DND-41 (cell line): ENCODE results near the gene CALR3.

Experiments
- ATAC-seq: fragments of 200-7000 bp; cut with Tn5 transposase; 3 replicates; pipeline ENCODE4 v1.9.1; 2021; ENCODE audit warnings: low read depth; ENCODE audit not compliant: insufficient read depth
- DNase-seq: peaks from one replicate; pipeline ENCODE4 v3.0.0-alpha.2; 2020
- H2AFZ ChIP-seq: 2 replicates; pipeline ENCODE4 v1.6.0; 2012; ENCODE audit warnings: low read depth, low read length
- H3K27ac ChIP-seq: 2 replicates; pipeline ENCODE4 v1.5.1; 2012; ENCODE audit warnings: low read length, inconsistent platforms
- H3K27me3 ChIP-seq: fragments of 200-600 bp; sonication (generic); 2 replicates; pipeline ENCODE4 v1.6.0; 2012; ENCODE audit warnings: low read length, mild to moderate bottlenecking, inconsistent platforms; ENCODE audit not compliant: insufficient read depth, poor library complexity
- H3K36me3 ChIP-seq: 2 replicates; pipeline ENCODE4 v1.5.1; 2012; ENCODE audit warnings: low read length, inconsistent platforms; ENCODE audit not compliant: insufficient read depth
- H3K4me1 ChIP-seq: 2 replicates; pipeline ENCODE4 v1.5.1; 2012; ENCODE audit warnings: mild to moderate bottlenecking, low read length; ENCODE audit not compliant: insufficient read depth
- H3K4me2 ChIP-seq: 2 replicates; pipeline ENCODE4 v1.6.0; 2012; ENCODE audit warnings: mild to moderate bottlenecking, moderate library complexity, low read length, inconsistent platforms; ENCODE audit not compliant: insufficient read depth
- H3K4me3 ChIP-seq, 2 experiments: fragments of 200-600 bp in 1 of 2; shearing (Covaris generic) in 1 of 2; 2 replicates each; pipeline ENCODE4 v1.5.1; 2012 to 2016; ENCODE audit warnings: inconsistent platforms in 2 of 2, low read length in 2 of 2, mild to moderate bottlenecking in 2 of 2, low read depth in 1 of 2, moderate library complexity in 1 of 2
- H3K79me2 ChIP-seq: 2 replicates; pipeline ENCODE4 v1.6.0; 2012; ENCODE audit warnings: low read length, inconsistent platforms; ENCODE audit not compliant: insufficient read depth
- H3K9ac ChIP-seq: 2 replicates; pipeline ENCODE4 v1.6.0; 2012; ENCODE audit warnings: low read depth, mild to moderate bottlenecking, inconsistent platforms, low read length, moderate library complexity
- H3K9me3 ChIP-seq: 2 replicates; pipeline ENCODE4 v1.5.1; 2012; ENCODE audit warnings: low read length, moderate library complexity, mild to moderate bottlenecking, inconsistent platforms; ENCODE audit not compliant: insufficient read depth, severe bottlenecking
- H4K20me1 ChIP-seq: 2 replicates; pipeline ENCODE4 v1.6.0; 2012; ENCODE audit warnings: low read length; ENCODE audit not compliant: insufficient read depth
- CTCF ChIP-seq: IDR thresholded peaks from 2 replicates; pipeline ENCODE4 v1.5.1; 2012; ENCODE audit warnings: borderline replicate concordance, low read length, moderate library complexity, mild to moderate bottlenecking; ENCODE audit not compliant: poor library complexity, severe bottlenecking; ENCODE audit errors: extremely low read depth
- EZH2 ChIP-seq: IDR thresholded peaks from 3 replicates; pipeline ENCODE4 v1.6.1; 2012; ENCODE audit warnings: borderline replicate concordance, low read depth, mild to moderate bottlenecking, moderate library complexity, low read length, inconsistent platforms; ENCODE audit not compliant: severe bottlenecking

CALR3 gene

GRCh38 chr19:16441661-16442162 lies 54.3 kb downstream of the CALR3 start:
- no peak overlapping the region for H3K9ac ChIP-seq
- no peak for DNase-seq
- TF ChIP-seq CTCF (peak; percentile 58), EZH2 (no peak)

GRCh38 chr19:16436780-16437332 lies 59.1 kb downstream of the CALR3 start:
- ATAC-seq (no peak), DNase-seq (no peak)
- Histone ChIP-seq H3K4me2 (no peak overlapping the region), H3K9me3 (no peaks in the 10 kb centered on the region), H3K79me2 (peaks cover 9% of the 10 kb centered on the region), H3K4me3 (no peak overlapping the region), H2AFZ (no peak overlapping the region), H4K20me1 (peaks cover 9% of the 10 kb centered on the region), H3K9ac (no peak overlapping the region), H3K36me3 (peaks cover 76% of the 10 kb centered on the region), H3K4me1 (no peaks in the 10 kb centered on the region), H3K27ac (no peak overlapping the region), H3K27me3 (no peaks in the 10 kb centered on the region)
- TF ChIP-seq EZH2, result no peak
- no peak for TF ChIP-seq CTCF

More at GRCh38 chr19:16441661-16442162, 54.3 kb downstream of the CALR3 start:
- H3K9me3 ChIP-seq, result no peaks in the 10 kb centered on the region
- H3K27me3 ChIP-seq, result no peaks in the 10 kb centered on the region
- no peaks in the 10 kb centered on the region for H3K4me1 ChIP-seq
- H2AFZ ChIP-seq, result no peak overlapping the region
- peaks cover 45% of the 10 kb centered on the region for H4K20me1 ChIP-seq
- no peak overlapping the region for H3K4me2 ChIP-seq
- H3K27ac ChIP-seq, result no peak overlapping the region
- H3K79me2 ChIP-seq, result peaks cover 57% of the 10 kb centered on the region
- H3K36me3 ChIP-seq, result peaks cover 52% of the 10 kb centered on the region
- no peak overlapping the region for H3K4me3 ChIP-seq
- ATAC-seq, result peak; percentile 44; the same call in 1 of the 3 replicates

- no peak overlapping the region for H2AFZ ChIP-seq
- H3K4me3 ChIP-seq, result no peak overlapping the region
- peaks cover 5% of the 10 kb centered on the region for H4K20me1 ChIP-seq
- H3K4me2 ChIP-seq, result no peak overlapping the region
- H3K9me3 ChIP-seq, result no peaks in the 10 kb centered on the region
- no peak for TF ChIP-seq EZH2
- TF ChIP-seq CTCF, result no peak
- no peak overlapping the region for H3K9ac ChIP-seq
- peaks cover 5% of the 10 kb centered on the region; the same call in 1 of the 2 replicates for H3K79me2 ChIP-seq
- H3K4me1 ChIP-seq, result no peaks in the 10 kb centered on the region
- no peaks in the 10 kb centered on the region for H3K27me3 ChIP-seq
- DNase-seq, result no peak
- peaks cover 78% of the 10 kb centered on the region for H3K36me3 ChIP-seq
- no peak overlapping the region for H3K27ac ChIP-seq
- ATAC-seq, result no peak
These were observed 59.8 kb downstream of the CALR3 start for GRCh38 chr19:16435999-16436650.
